SK-N-SH (cell line): Measurements from ENCODE around the gene CSTB.
"Not testable (repeated sequence)": the region's sequence is repeated elsewhere in the genome, so short reads cannot be mapped to it uniquely, and the experiment has no call there.

Experiments
- EP300 ChIP-seq, 2 experiments: IDR thresholded peaks; 2 replicates each; pipeline versions ENCODE4 v1.4.0 to v1.6.1; 2012; ENCODE audit warnings: borderline replicate concordance in 1 of 2, low read depth in 1 of 2, low read length in 1 of 2
- MEF2A ChIP-seq: IDR thresholded peaks from 2 replicates; pipeline ENCODE4 v1.4.0; 2012; ENCODE audit warnings: low read depth, borderline replicate concordance
- PBX3 ChIP-seq: IDR thresholded peaks from 2 replicates; pipeline ENCODE4; 2012
- POLR2AphosphoS5 ChIP-seq: IDR thresholded peaks from 2 replicates; pipeline ENCODE4 v1.6.1; 2012; ENCODE audit warnings: low read depth, low read length
- RFX5 ChIP-seq: IDR thresholded peaks from 2 replicates; pipeline ENCODE4 v1.6.1; 2012; ENCODE audit warnings: mild to moderate bottlenecking, improper control_type of control experiment, low read length
- YY1 ChIP-seq: IDR thresholded peaks from 2 replicates; pipeline ENCODE4 v1.4.0; 2012; ENCODE audit warnings: low read depth, mild to moderate bottlenecking
- TF ChIP-seq, protein P1 (sequence below): fragments of 200-600 bp; sonication (generic); IDR thresholded peaks from 2 replicates; pipeline ENCODE4 v1.6.1; 2017; ENCODE audit warnings: antibody characterized with exemption, mild to moderate bottlenecking, moderate library complexity
- TF ChIP-seq, protein P2 (sequence below): fragments of 150-350 bp; IDR thresholded peaks from 2 replicates; pipeline ENCODE4 v1.6.1; 2017; ENCODE audit warnings: antibody characterized with exemption, low read length, low read depth, borderline replicate concordance

GRCh38 chr21:43822741-43823140, 46.6 kb upstream of the CSTB start:
- TF ChIP-seq, protein P1, sequence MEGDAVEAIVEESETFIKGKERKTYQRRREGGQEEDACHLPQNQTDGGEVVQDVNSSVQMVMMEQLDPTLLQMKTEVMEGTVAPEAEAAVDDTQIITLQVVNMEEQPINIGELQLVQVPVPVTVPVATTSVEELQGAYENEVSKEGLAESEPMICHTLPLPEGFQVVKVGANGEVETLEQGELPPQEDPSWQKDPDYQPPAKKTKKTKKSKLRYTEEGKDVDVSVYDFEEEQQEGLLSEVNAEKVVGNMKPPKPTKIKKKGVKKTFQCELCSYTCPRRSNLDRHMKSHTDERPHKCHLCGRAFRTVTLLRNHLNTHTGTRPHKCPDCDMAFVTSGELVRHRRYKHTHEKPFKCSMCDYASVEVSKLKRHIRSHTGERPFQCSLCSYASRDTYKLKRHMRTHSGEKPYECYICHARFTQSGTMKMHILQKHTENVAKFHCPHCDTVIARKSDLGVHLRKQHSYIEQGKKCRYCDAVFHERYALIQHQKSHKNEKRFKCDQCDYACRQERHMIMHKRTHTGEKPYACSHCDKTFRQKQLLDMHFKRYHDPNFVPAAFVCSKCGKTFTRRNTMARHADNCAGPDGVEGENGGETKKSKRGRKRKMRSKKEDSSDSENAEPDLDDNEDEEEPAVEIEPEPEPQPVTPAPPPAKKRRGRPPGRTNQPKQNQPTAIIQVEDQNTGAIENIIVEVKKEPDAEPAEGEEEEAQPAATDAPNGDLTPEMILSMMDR = not testable (repeated sequence)
- TF ChIP-seq POLR2AphosphoS5; YY1; MEF2A; RFX5; PBX3; EP300 (IDR thresholded peaks at IDR 0.05; ENCODE audit: borderline replicate concordance in 1 of 2, low read depth in 1 of 2, low read length in 1 of 2): not testable (repeated sequence)
- TF ChIP-seq, protein P2, sequence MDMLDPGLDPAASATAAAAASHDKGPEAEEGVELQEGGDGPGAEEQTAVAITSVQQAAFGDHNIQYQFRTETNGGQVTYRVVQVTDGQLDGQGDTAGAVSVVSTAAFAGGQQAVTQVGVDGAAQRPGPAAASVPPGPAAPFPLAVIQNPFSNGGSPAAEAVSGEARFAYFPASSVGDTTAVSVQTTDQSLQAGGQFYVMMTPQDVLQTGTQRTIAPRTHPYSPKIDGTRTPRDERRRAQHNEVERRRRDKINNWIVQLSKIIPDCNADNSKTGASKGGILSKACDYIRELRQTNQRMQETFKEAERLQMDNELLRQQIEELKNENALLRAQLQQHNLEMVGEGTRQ = not testable (repeated sequence)
